Immature natural killer cell (primary cell): ENCODE data around the gene PRKX. TPM values are rescaled to one million over a fixed set of nuclear protein-coding genes. Genes with fewer than 3 reads are reported as not detected.
"Not testable (repeated sequence)": the region's sequence is repeated elsewhere in the genome, so short reads cannot be mapped to it uniquely, and the experiment has no call there.

ENCODE experiments used
- DNase-seq, 3 donors: peaks; one replicate each; pipeline ENCODE4 v3.0.0; 2022; ENCODE audit warnings: mixed read lengths in 1 of 3
- H3K27ac Mint-ChIP-seq, 6 donors: one replicate each; pipeline ENCODE4 v1.8.0; 2020; ENCODE audit warnings: mixed read lengths in 6 of 6, mild to moderate bottlenecking in 5 of 6, inconsistent platforms in 4 of 6, moderate library complexity in 3 of 6
- H3K27me3 Mint-ChIP-seq, 3 donors: one replicate each; pipeline ENCODE4 v1.8.0; 2020 to 2021; ENCODE audit warnings: low read depth in 3 of 3, mild to moderate bottlenecking in 3 of 3, mixed read lengths in 3 of 3, moderate library complexity in 3 of 3, inconsistent platforms in 1 of 3
- H3K36me3 Mint-ChIP-seq, 3 donors: one replicate each; pipeline ENCODE4 v1.8.0; 2020; ENCODE audit warnings: mixed read lengths in 3 of 3, inconsistent platforms in 2 of 3, mild to moderate bottlenecking in 2 of 3
- H3K4me1 Mint-ChIP-seq, 2 donors: one replicate each; pipeline ENCODE4 v1.8.0; 2020; ENCODE audit warnings: inconsistent platforms in 2 of 2, mild to moderate bottlenecking in 2 of 2, mixed read lengths in 2 of 2, moderate library complexity in 1 of 2
- H3K4me3 Mint-ChIP-seq, 5 donors: one replicate each; pipeline ENCODE4 v1.8.0; 2020; ENCODE audit warnings: mild to moderate bottlenecking in 5 of 5, mixed read lengths in 5 of 5, inconsistent platforms in 3 of 5, moderate library complexity in 3 of 5
- H3K9me3 Mint-ChIP-seq, 6 donors: one replicate each; pipeline ENCODE4 v1.8.0; 2020; ENCODE audit warnings: mild to moderate bottlenecking in 6 of 6, mixed read lengths in 6 of 6, inconsistent platforms in 4 of 6, moderate library complexity in 3 of 6
- polyA plus RNA-seq, 3 donors: library from polyadenylated mRNA; unstranded; fragments of 300-500 nt; fragmentation: Illumina TruSeq; gene quantifications; one replicate each; pipeline ENCODE4 v1.2.3, GENCODE V29; 2021

The PRKX gene
- polyA plus RNA-seq, 3 donors from 2014 or later, result 65.3 to 117 (median 65.9) TPM

GRCh38 chrX:3723460-3723859, 10.0 kb upstream of the PRKX start:
- not testable (repeated sequence) for H3K4me1 Mint-ChIP-seq, H3K27me3 Mint-ChIP-seq, H3K36me3 Mint-ChIP-seq, H3K9me3 Mint-ChIP-seq, DNase-seq, H3K4me3 Mint-ChIP-seq, H3K27ac Mint-ChIP-seq

GRCh38 chrX:3717742-3718420, 4.4 kb upstream of the PRKX start:
- no peak overlapping the region for H3K27ac Mint-ChIP-seq
- H3K4me1 Mint-ChIP-seq, result peaks cover 0 to 4% of the 10 kb centered on the region in 2 donors
- H3K4me3 Mint-ChIP-seq, result no peak overlapping the region
- H3K36me3 Mint-ChIP-seq, result no peaks in the 10 kb centered on the region
- no peak for DNase-seq
- H3K9me3 Mint-ChIP-seq, result no peaks in the 10 kb centered on the region
- peaks cover 0 to 5% (median 1%) of the 10 kb centered on the region in 3 donors for H3K27me3 Mint-ChIP-seq

GRCh38 chrX:3715921-3716320, 2.5 kb upstream of the PRKX start:
- peak overlapping the region in 1 of 5 donors; percentile 38 for H3K4me3 Mint-ChIP-seq

GRCh38 chrX:3714706-3715479, 1.4 kb upstream of the PRKX start:
- DNase-seq, H3K27ac Mint-ChIP-seq, H3K9me3 Mint-ChIP-seq, H3K36me3 Mint-ChIP-seq: not testable (repeated sequence)
- H3K27me3 Mint-ChIP-seq, result peaks cover 2 to 23% (median 14%) of the 10 kb centered on the region in 3 donors
- H3K4me3 Mint-ChIP-seq, result peak overlapping the region in 3 of 5 donors; percentile 42 to 86 (median 61)
- peaks cover 26 to 28% of the 10 kb centered on the region in 2 donors for H3K4me1 Mint-ChIP-seq

More at GRCh38 chrX:3715921-3716320, 2.5 kb upstream of the PRKX start:
- no peak for DNase-seq
- peak overlapping the region in 2 of 6 donors; percentile 26 to 40 for H3K27ac Mint-ChIP-seq
- peaks cover 2 to 21% (median 14%) of the 10 kb centered on the region in 3 donors for H3K27me3 Mint-ChIP-seq
- no peaks in the 10 kb centered on the region for H3K9me3 Mint-ChIP-seq
- H3K4me1 Mint-ChIP-seq, result peaks cover 15 to 18% of the 10 kb centered on the region in 2 donors
- no peaks in the 10 kb centered on the region for H3K36me3 Mint-ChIP-seq

GRCh38 chrX:3713937-3714434, 537 bp upstream of the PRKX start:
- Mint-ChIP-seq H3K4me1 (peaks cover 35 to 36% of the 10 kb centered on the region in 2 donors), H3K27me3 (peaks cover 2 to 23% (median 14%) of the 10 kb centered on the region in 3 donors), H3K9me3 (no peaks in the 10 kb centered on the region), H3K36me3 (no peaks in the 10 kb centered on the region), H3K4me3 (peak overlapping the region; percentile 69 to 89 (median 88)), H3K27ac (peak overlapping the region; percentile 65 to 91 (median 88))
- DNase-seq, result no peak

DNA sequence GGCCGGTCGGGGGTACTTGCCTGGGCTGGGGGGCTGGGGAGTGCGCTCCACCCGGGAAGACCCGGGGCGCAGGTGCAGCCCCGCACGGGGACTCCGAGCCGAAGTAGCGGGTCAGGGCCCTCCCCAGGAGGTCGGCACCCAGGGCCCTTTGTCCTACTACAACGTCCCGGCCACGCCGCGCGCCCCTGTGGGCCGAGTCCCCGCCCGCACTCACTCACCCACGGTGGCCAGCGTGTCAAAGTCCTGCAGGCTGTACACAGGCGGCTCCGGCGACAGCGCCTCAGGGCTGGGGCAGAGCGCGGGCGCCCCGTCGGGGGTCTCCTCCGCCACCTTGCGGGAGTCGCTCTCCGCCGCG, 602 bp downstream of the PRKX start:
- H3K4me3 Mint-ChIP-seq, result peak overlapping the region in 4 of 5 donors; percentile 95 to 99 (median 96)
- peaks cover 10 to 31% (median 26%) of the 10 kb centered on the region in 3 donors for H3K27me3 Mint-ChIP-seq
- H3K36me3 Mint-ChIP-seq, result no peaks in the 10 kb centered on the region
- no peak for DNase-seq
- H3K4me1 Mint-ChIP-seq, result peaks cover 46 to 48% of the 10 kb centered on the region in 2 donors
- H3K9me3 Mint-ChIP-seq, result no peaks in the 10 kb centered on the region
- H3K27ac Mint-ChIP-seq, result peak overlapping the region in 4 of 6 donors; percentile 94 to 99 (median 98)

DNA sequence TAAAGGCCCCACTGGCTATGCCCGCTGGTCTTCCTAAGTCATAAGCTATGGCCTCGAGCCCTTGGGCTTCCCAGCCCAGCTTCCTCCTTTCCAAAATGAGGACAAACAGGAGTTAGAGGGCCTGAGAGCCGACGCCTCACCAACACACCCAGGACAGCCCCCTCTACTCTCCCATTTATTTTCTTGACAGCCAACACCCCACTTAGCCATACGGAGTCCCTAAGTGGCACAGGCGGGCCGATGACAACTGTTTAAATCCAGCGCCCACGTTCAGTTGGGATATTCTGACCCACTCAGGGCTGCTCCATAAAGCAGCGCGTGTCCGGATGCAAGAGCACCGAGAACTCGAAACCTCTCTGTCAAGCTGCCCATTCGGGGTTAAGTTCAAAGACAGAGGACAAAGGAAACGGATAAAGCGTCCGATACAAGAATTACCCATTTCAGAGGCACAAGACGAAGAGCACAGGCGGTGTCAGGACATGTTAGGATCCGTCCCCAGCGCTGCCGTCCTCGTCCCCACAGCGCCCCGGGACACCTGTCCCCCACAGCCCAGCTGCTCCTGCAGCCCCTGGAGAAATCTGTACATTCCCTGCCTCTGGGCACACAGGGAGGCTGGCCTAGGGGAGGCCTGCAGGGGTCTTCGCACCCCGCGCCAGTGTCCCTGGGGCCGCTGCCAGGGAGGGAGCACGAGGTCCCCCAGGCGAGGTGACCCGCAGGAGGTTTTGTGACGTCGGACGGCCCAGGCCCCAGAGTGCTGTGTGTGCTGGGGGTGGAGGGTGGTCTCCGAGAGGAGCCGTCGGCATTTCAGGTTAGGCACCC, 1.2 kb downstream of the PRKX start:
- DNase-seq, result peak; percentile 32 to 45 (median 39)
- H3K4me1 Mint-ChIP-seq, result peaks cover 52 to 53% of the 10 kb centered on the region in 2 donors
- H3K4me3 Mint-ChIP-seq, result peak overlapping the region; percentile 95 to 99 (median 96)
- H3K9me3 Mint-ChIP-seq, result no peaks in the 10 kb centered on the region
- peak overlapping the region; percentile 92 to 99 (median 98) for H3K27ac Mint-ChIP-seq
- peaks cover 11 to 32% (median 28%) of the 10 kb centered on the region in 3 donors for H3K27me3 Mint-ChIP-seq
- no peaks in the 10 kb centered on the region for H3K36me3 Mint-ChIP-seq

- peaks cover 11 to 36% (median 32%) of the 10 kb centered on the region in 3 donors for H3K27me3 Mint-ChIP-seq
- peak overlapping the region; percentile 92 to 99 (median 98) for H3K27ac Mint-ChIP-seq
- H3K36me3 Mint-ChIP-seq, result no peaks in the 10 kb centered on the region
- peak; percentile 75 to 79 (median 78) for DNase-seq
- no peaks in the 10 kb centered on the region for H3K9me3 Mint-ChIP-seq
- peak overlapping the region; percentile 95 to 99 (median 96) for H3K4me3 Mint-ChIP-seq
- H3K4me1 Mint-ChIP-seq, result peaks cover 60 to 61% of the 10 kb centered on the region in 2 donors
Measured at GRCh38 chrX:3711331-3711917, 2.0 kb downstream of the PRKX start.

DNA sequence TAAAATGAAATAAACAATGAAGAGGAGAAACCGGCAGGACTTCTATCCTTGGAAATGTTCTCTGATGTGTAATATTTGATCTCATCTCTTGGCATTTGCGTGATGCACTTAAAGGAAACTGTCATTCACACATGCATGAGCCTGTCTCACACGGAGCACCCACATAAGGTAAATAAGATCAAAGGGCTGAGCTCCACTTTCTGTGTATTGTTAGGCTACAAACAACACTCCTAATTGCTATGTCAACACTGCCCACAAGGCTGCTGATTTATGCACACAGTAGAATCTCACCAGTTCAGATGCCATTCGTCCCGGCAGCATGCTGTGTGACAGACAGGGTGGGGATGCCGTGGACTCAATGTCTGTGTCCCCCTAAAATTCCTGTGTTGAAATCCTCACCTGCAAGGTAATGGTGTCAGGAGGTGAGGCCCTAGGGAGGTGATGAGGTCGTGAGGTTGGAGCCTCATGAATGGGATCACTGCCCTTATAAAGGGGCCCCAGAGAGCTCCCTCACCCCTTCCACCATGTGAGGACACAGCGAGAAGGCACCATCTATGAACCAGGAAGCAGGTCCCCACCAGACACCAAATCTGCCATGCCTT, 5.7 kb downstream of the PRKX start:
- H3K27ac Mint-ChIP-seq, result peak overlapping the region; percentile 93 to 99 (median 98)
- peak; percentile 70 to 76 (median 75) for DNase-seq
- H3K27me3 Mint-ChIP-seq, result peaks cover 15 to 41% (median 36%) of the 10 kb centered on the region in 3 donors
- not testable (repeated sequence) for H3K36me3 Mint-ChIP-seq, H3K9me3 Mint-ChIP-seq
- peak overlapping the region; percentile 73 to 87 (median 81) for H3K4me3 Mint-ChIP-seq
- H3K4me1 Mint-ChIP-seq, result peaks cover 87 to 96% of the 10 kb centered on the region in 2 donors

- peaks cover 15 to 35% (median 30%) of the 10 kb centered on the region in 3 donors for H3K27me3 Mint-ChIP-seq
- H3K27ac Mint-ChIP-seq, result peak overlapping the region; percentile 80 to 99 (median 94)
- no peak for DNase-seq
- peaks cover 0 to 7% (median 0%) of the 10 kb centered on the region in 3 donors for H3K36me3 Mint-ChIP-seq
- no peaks in the 10 kb centered on the region for H3K9me3 Mint-ChIP-seq
- peak overlapping the region in 4 of 5 donors; percentile 44 to 75 (median 58) for H3K4me3 Mint-ChIP-seq
- H3K4me1 Mint-ChIP-seq, result peaks cover 85 to 96% of the 10 kb centered on the region in 2 donors
Measured at GRCh38 chrX:3706481-3706880, 7.0 kb downstream of the PRKX start.

DNA sequence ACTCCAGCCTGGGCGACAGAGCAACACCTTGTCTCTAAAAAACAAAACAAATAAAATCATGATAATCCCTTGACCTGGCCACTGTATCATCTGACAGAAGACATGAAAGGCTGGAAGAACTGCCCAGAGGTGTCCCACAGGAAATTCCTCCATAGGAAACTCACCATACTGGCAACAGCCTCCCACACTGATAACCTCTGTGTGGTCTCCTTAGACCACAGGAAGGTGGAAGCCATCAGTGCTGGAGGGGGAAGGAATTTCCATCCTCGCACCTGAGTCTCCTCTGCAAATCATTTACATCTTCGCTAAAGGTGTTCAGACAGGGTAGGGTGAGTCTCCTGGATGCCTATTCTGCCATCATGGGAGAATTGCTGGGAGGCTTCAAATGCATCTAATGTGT, 10.2 kb downstream of the PRKX start:
- DNase-seq, result not testable (repeated sequence)

DNA sequence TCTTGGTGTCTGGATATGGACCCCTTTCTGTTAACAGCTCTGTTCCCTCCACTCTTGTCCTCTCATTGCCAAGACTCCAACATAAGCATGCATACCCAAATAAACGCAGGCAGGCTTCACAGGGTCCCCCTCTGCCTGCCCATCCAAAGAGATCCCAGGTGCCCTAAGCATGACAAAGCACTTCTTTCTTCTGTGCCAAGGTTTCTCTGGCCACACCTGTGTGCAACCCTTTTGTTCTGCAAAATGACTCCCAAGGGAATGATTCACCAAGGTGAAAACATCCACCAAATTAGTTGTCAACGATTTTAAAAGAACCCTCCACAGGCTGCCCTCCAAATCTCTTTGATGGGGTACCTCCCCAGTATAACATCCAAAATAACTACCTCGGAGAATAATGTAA, 11.4 kb downstream of the PRKX start:
- DNase-seq, H3K9me3 Mint-ChIP-seq: not testable (repeated sequence)
- Mint-ChIP-seq H3K4me3 (peak overlapping the region in 4 of 5 donors; percentile 1 to 48 (median 27)), H3K27ac (peak overlapping the region; percentile 59 to 97 (median 86)), H3K4me1 (peaks cover 80 to 89% of the 10 kb centered on the region in 2 donors), H3K36me3 (peaks cover 0 to 10% (median 0%) of the 10 kb centered on the region in 3 donors), H3K27me3 (peaks cover 11 to 36% (median 21%) of the 10 kb centered on the region in 3 donors)

More for the DNA sequence above, 10.2 kb downstream of the PRKX start:
- Mint-ChIP-seq H3K27ac (peak overlapping the region in 5 of 6 donors; percentile 36 to 84 (median 62)), H3K27me3 (peaks cover 16 to 36% (median 29%) of the 10 kb centered on the region in 3 donors), H3K4me3 (peak overlapping the region in 1 of 5 donors; percentile 1), H3K4me1 (peaks cover 79 to 89% of the 10 kb centered on the region in 2 donors)
- not testable (repeated sequence) for H3K36me3 Mint-ChIP-seq, H3K9me3 Mint-ChIP-seq
